ENCODE measurements around the gene XPR1. TPM values are rescaled to one million over a fixed set of nuclear protein-coding genes. Genes with fewer than 3 reads are reported as not detected.
"Not testable (repeated sequence)": the region's sequence is repeated elsewhere in the genome, so short reads cannot be mapped to it uniquely, and the experiment has no call there.

The XPR1 gene
- total RNA-seq, 1 donor from 2014 or later = 21.8 TPM

GRCh38 chr1:180837020-180837419, 205.2 kb downstream of the XPR1 start:
- no peak for DNase-seq (ENCODE audit: low read depth in 2 of 2)

GRCh38 chr1:180838535-180838934, 206.7 kb downstream of the XPR1 start:
- no peak for DNase-seq (ENCODE audit: low read depth in 2 of 2)

- DNase-seq (ENCODE audit: low read depth in 2 of 2) = no peak
Measured at GRCh38 chr1:180839547-180839946, 207.7 kb downstream of the XPR1 start.

GRCh38 chr1:180841415-180841814, 209.6 kb downstream of the XPR1 start:
- DNase-seq (ENCODE audit: low read depth in 2 of 2) = no peak

- DNase-seq (ENCODE audit: low read depth in 2 of 2) = peak in 1 of 2 donors; percentile 23
Measured at GRCh38 chr1:180842052-180842451, 210.2 kb downstream of the XPR1 start.

GRCh38 chr1:180842491-180843275, 210.9 kb downstream of the XPR1 start:
- no peak for DNase-seq (ENCODE audit: low read depth in 2 of 2)

- DNase-seq (ENCODE audit: low read depth in 2 of 2) = no peak
Measured at GRCh38 chr1:180845352-180845751, 213.5 kb downstream of the XPR1 start.

GRCh38 chr1:180848191-180848590, 216.4 kb downstream of the XPR1 start:
- DNase-seq (ENCODE audit: low read depth in 2 of 2) = no peak

- no peak for DNase-seq (ENCODE audit: low read depth in 2 of 2)
Measured at GRCh38 chr1:180849031-180849775, 217.4 kb downstream of the XPR1 start.

- no peak for DNase-seq (ENCODE audit: low read depth in 2 of 2)
Measured at GRCh38 chr1:180851995-180852887, 220.4 kb downstream of the XPR1 start.

- DNase-seq (ENCODE audit: low read depth in 2 of 2) = peak; percentile 30 to 47
Measured at GRCh38 chr1:180854001-180854400, 222.2 kb downstream of the XPR1 start.

GRCh38 chr1:180854456-180854855, 222.6 kb downstream of the XPR1 start:
- DNase-seq (ENCODE audit: low read depth in 2 of 2) = peak; percentile 12 to 27

- not testable (repeated sequence) for DNase-seq (ENCODE audit: low read depth in 2 of 2)
Measured at GRCh38 chr1:180857947-180858725, 226.3 kb downstream of the XPR1 start.

- DNase-seq (ENCODE audit: low read depth in 2 of 2) = no peak
Measured at GRCh38 chr1:180859306-180859705, 227.5 kb downstream of the XPR1 start.

- DNase-seq (ENCODE audit: low read depth in 2 of 2) = no peak
Measured at GRCh38 chr1:180860535-180860934, 228.7 kb downstream of the XPR1 start.

GRCh38 chr1:180862305-180862704, 230.5 kb downstream of the XPR1 start:
- DNase-seq (ENCODE audit: low read depth in 2 of 2) = no peak

GRCh38 chr1:180863158-180863775, 231.4 kb downstream of the XPR1 start:
- DNase-seq (ENCODE audit: low read depth in 2 of 2) = peak; percentile 59 to 61

GRCh38 chr1:180881806-180882509, 250.1 kb downstream of the XPR1 start:
- DNase-seq (ENCODE audit: low read depth in 2 of 2) = peak; percentile 60 to 62

GRCh38 chr1:180884588-180885300, 252.9 kb downstream of the XPR1 start:
- DNase-seq (ENCODE audit: low read depth in 2 of 2) = no peak
